BJ (cell line): Measurements from ENCODE around the gene PEF1. TPM values are rescaled to one million over a fixed set of nuclear protein-coding genes. Genes with fewer than 3 reads are reported as not detected.

Source experiments
- CTCF ChIA-PET: fragments of 350-600 bp; formaldehyde crosslinking; extraction: SDS; loops from one replicate; lab custom pipeline; 2021; ENCODE audit warnings: antibody characterized with exemption, inconsistent platforms; lab: Yijun Ruan, JAX
- POLR2A ChIA-PET: fragments of 300-600 bp; sonication (Branson Sonifier 250); formaldehyde crosslinking; extraction: SDS; loops from one replicate; lab custom pipeline; 2021; ENCODE audit warnings: antibody characterized with exemption; lab: Charles Lee
- DNase-seq: peaks from one replicate; pipeline ENCODE4 v3.0.0-alpha.2; 2011; ENCODE audit warnings: low read depth
- H3K27me3 ChIP-seq: 2 replicates; pipeline ENCODE4 v1.6.0; 2011; ENCODE audit warnings: low read length; ENCODE audit not compliant: control insufficient read depth, insufficient read depth
- H3K36me3 ChIP-seq: 2 replicates; pipeline ENCODE4 v1.5.1; 2011; ENCODE audit warnings: low read length; ENCODE audit not compliant: control insufficient read depth, insufficient read depth
- H3K4me3 ChIP-seq: 2 replicates; pipeline ENCODE4 v1.5.1; 2011; ENCODE audit warnings: low read depth, mild to moderate bottlenecking, control low read depth, low read length
- CTCF ChIP-seq: IDR thresholded peaks from 2 replicates; pipeline ENCODE4 v1.5.1; 2011; ENCODE audit warnings: low read depth, mild to moderate bottlenecking, control low read depth, inconsistent platforms, low read length, moderate library complexity; ENCODE audit not compliant: insufficient read depth
- polyA plus RNA-seq: library from polyadenylated mRNA; depleted of rRNA; stranded (reverse); fragments of >200 nt; gene quantifications from 2 replicates; pipeline ENCODE4 v1.2.3, GENCODE V29; 2011

The PEF1 gene
- polyA plus RNA-seq, 1 experiment, result 145 TPM

GRCh38 chr1:31657972-31658510 lies 13.4 kb upstream of the PEF1 start:
- DNase-seq, result no peak
- no peak overlapping the region for H3K4me3 ChIP-seq
- no peaks in the 10 kb centered on the region for H3K27me3 ChIP-seq
- TF ChIP-seq CTCF, result no peak
- peaks cover 73% of the 10 kb centered on the region for H3K36me3 ChIP-seq
- ChIA-PET POLR2A (no interaction called here), CTCF (interaction anchor here (0.9 to 2.1 kb wide), 2 partner anchors 58 to 87 kb away, joined by 3 to 11 read pairs; no protein-coding TSS in a partner anchor)

GRCh38 chr1:31657020-31657804 lies 12.5 kb upstream of the PEF1 start:
- CTCF ChIA-PET, result interaction anchor here (0.9 kb wide), 1 partner anchor 88 kb away, joined by 3 read pairs; no protein-coding TSS in a partner anchor
- DNase-seq, result no peak

GRCh38 chr1:31655756-31656155 lies 11.1 kb upstream of the PEF1 start:
- no peak for DNase-seq
- H3K4me3 ChIP-seq, result no peak overlapping the region
- H3K36me3 ChIP-seq, result peaks cover 62% of the 10 kb centered on the region
- POLR2A ChIA-PET, result no interaction called here
- no peak for TF ChIP-seq CTCF
- no peaks in the 10 kb centered on the region for H3K27me3 ChIP-seq
- CTCF ChIA-PET, result interaction anchor here (1.3 kb wide), 1 partner anchor 134 kb away, joined by 4 read pairs; no protein-coding TSS in a partner anchor

More at GRCh38 chr1:31657020-31657804, 12.5 kb upstream of the PEF1 start:
- Histone ChIP-seq H3K27me3 (no peaks in the 10 kb centered on the region), H3K4me3 (no peak overlapping the region), H3K36me3 (peaks cover 69% of the 10 kb centered on the region)
- POLR2A ChIA-PET, result no interaction called here
- no peak for TF ChIP-seq CTCF

GRCh38 chr1:31655104-31655503 lies 10.4 kb upstream of the PEF1 start:
- no peak for TF ChIP-seq CTCF
- POLR2A ChIA-PET, result no interaction called here
- peaks cover 60% of the 10 kb centered on the region for H3K36me3 ChIP-seq
- CTCF ChIA-PET, result interaction anchor here (0.8 to 1.3 kb wide), 2 partner anchors 9 to 135 kb away, joined by 3 to 4 read pairs; no protein-coding TSS in a partner anchor
- H3K4me3 ChIP-seq, result no peak overlapping the region
- DNase-seq, result no peak
- H3K27me3 ChIP-seq, result no peaks in the 10 kb centered on the region

GRCh38 chr1:31654474-31654776 lies 9.7 kb upstream of the PEF1 start:
- H3K36me3 ChIP-seq, result peaks cover 57% of the 10 kb centered on the region
- CTCF ChIA-PET, result interaction anchor here (0.8 to 1.3 kb wide), 2 partner anchors 10 to 135 kb away, joined by 3 to 4 read pairs; no protein-coding TSS in a partner anchor
- POLR2A ChIA-PET, result no interaction called here
- H3K27me3 ChIP-seq, result no peaks in the 10 kb centered on the region
- TF ChIP-seq CTCF, result no peak
- no peak overlapping the region for H3K4me3 ChIP-seq
- no peak for DNase-seq
